SK-N-SH (cell line): ENCODE measurements around the gene NKX2-2. TPM values are rescaled to one million over a fixed set of nuclear protein-coding genes. Genes with fewer than 3 reads are reported as not detected.

Source experiments
- CTCF ChIA-PET: fragments of 300-600, 350-600 bp; formaldehyde crosslinking; extraction: SDS; loops from one replicate; lab custom pipeline; 2021; lab: Yijun Ruan, JAX
- POLR2A ChIA-PET: fragments of 350-600 bp; sonication (Branson Sonifier 250); formaldehyde crosslinking; extraction: SDS; loops from one replicate; lab custom pipeline; 2020; ENCODE audit warnings: antibody characterized with exemption, inconsistent platforms; lab: Yijun Ruan, JAX
- DNase-seq: peaks from one replicate; pipeline ENCODE4 v3.0.0; 2012
- H2AFZ ChIP-seq: fragments of 200-600 bp; sonication (generic); 2 replicates; pipeline ENCODE4 v1.8.1; 2016; ENCODE audit warnings: antibody characterized with exemption, mild to moderate bottlenecking, low read depth
- H3F3A ChIP-seq: fragments of 200-600 bp; sonication (generic); replicated peaks from 2 replicates; pipeline ENCODE3; 2016; ENCODE audit warnings: antibody characterized with exemption, mild to moderate bottlenecking; ENCODE audit not compliant: insufficient read depth
- H3K27ac ChIP-seq, 2 experiments: fragments of 200-500 bp in 1 of 2; fragments of 200-600 bp in 1 of 2; sonication (Bioruptor generic) in 1 of 2; sonication (generic), shearing (Covaris generic) in 1 of 2; 2 replicates each; pipeline versions ENCODE4 v1.5.1 to v1.6.1; 2014 to 2016; ENCODE audit warnings: low read depth in 2 of 2, inconsistent platforms in 1 of 2, low read length in 1 of 2, mild to moderate bottlenecking in 1 of 2, mixed read lengths in 1 of 2
- H3K27me3 ChIP-seq: fragments of 200-600 bp; sonication (generic), shearing (Covaris generic); 2 replicates; pipeline ENCODE4 v1.6.1; 2016; ENCODE audit warnings: mixed run types; ENCODE audit not compliant: insufficient read depth
- H3K36me3 ChIP-seq, 2 experiments: fragments of 200-500 bp in 1 of 2; fragments of 200-600 bp in 1 of 2; sonication (Bioruptor generic) in 1 of 2; sonication (generic) in 1 of 2; replicated peaks in 1 of 2; 2 replicates each; pipeline versions ENCODE3 to v1.5.1; 2014 to 2016; ENCODE audit warnings: low read length in 1 of 2, mild to moderate bottlenecking in 1 of 2; ENCODE audit not compliant: insufficient read depth in 2 of 2, control insufficient read depth in 1 of 2
- H3K4me1 ChIP-seq, 2 experiments: fragments of 200-500 bp in 1 of 2; fragments of 200-600 bp in 1 of 2; sonication (Bioruptor generic) in 1 of 2; sonication (generic), shearing (Covaris generic) in 1 of 2; 2 replicates each; pipeline versions ENCODE4 v1.5.1 to v1.6.1; 2014 to 2016; ENCODE audit warnings: low read depth in 1 of 2, low read length in 1 of 2, mixed run types in 1 of 2; ENCODE audit not compliant: insufficient read depth in 2 of 2, control insufficient read depth in 1 of 2
- H3K4me2 ChIP-seq: fragments of 200-600 bp; sonication (generic), shearing (Covaris generic); 2 replicates; pipeline ENCODE4 v1.6.1; 2017; ENCODE audit warnings: mixed run types
- H3K4me3 ChIP-seq, 2 experiments: fragments of 200-500 bp in 1 of 2; fragments of 200-600 bp in 1 of 2; sonication (Bioruptor generic) in 1 of 2; sonication (generic), shearing (Covaris generic) in 1 of 2; 2 replicates each; pipeline versions ENCODE4 v1.5.1 to v1.8.1; 2014 to 2016; ENCODE audit warnings: low read depth in 2 of 2, inconsistent platforms in 1 of 2, low read length in 1 of 2, mild to moderate bottlenecking in 1 of 2, mixed read lengths in 1 of 2, moderate library complexity in 1 of 2
- H3K79me2 ChIP-seq: fragments of 200-600 bp; sonication (generic); 2 replicates; pipeline ENCODE4 v1.8.1; 2017; ENCODE audit warnings: mild to moderate bottlenecking; ENCODE audit not compliant: insufficient read depth
- H3K9ac ChIP-seq: fragments of 200-600 bp; sonication (generic); 2 replicates; pipeline ENCODE4 v1.6.1; 2017; ENCODE audit warnings: mixed run types
- H3K9me2 ChIP-seq: fragments of 200-600 bp; sonication (generic); 2 replicates; pipeline ENCODE4 v1.6.1; 2017; ENCODE audit warnings: mixed run types
- H3K9me3 ChIP-seq: fragments of 200-600 bp; sonication (generic); 2 replicates; pipeline ENCODE4 v1.6.1; 2017; ENCODE audit warnings: mixed run types, mild to moderate bottlenecking, moderate library complexity
- H4K20me1 ChIP-seq: fragments of 200-600 bp; sonication (generic); 2 replicates; pipeline ENCODE4 v1.6.1; 2017; ENCODE audit warnings: mild to moderate bottlenecking, mixed run types; ENCODE audit not compliant: insufficient read depth
- ELF1 ChIP-seq: IDR thresholded peaks from 2 replicates; pipeline ENCODE4 v1.4.0; 2012
- EP300 ChIP-seq, 2 experiments: IDR thresholded peaks; 2 replicates each; pipeline versions ENCODE4 v1.4.0 to v1.6.1; 2012; ENCODE audit warnings: borderline replicate concordance in 1 of 2, low read depth in 1 of 2, low read length in 1 of 2
- FOSL2 ChIP-seq: IDR thresholded peaks from 2 replicates; pipeline ENCODE4 v1.4.0; 2012; ENCODE audit warnings: low read depth, mild to moderate bottlenecking, moderate library complexity, borderline replicate concordance
- FOXJ3 ChIP-seq: sonication (generic); formaldehyde crosslinking; IDR thresholded peaks from 2 replicates; pipeline ENCODE4 v1.5.1; 2020; ENCODE audit warnings: mild to moderate bottlenecking, missing genetic modification reagents
- MAX ChIP-seq: IDR thresholded peaks from 2 replicates; pipeline ENCODE4 v1.4.0; 2012; ENCODE audit warnings: low read depth
- POLR2AphosphoS5 ChIP-seq: IDR thresholded peaks from 2 replicates; pipeline ENCODE4 v1.6.1; 2012; ENCODE audit warnings: low read depth, low read length
- RAD21 ChIP-seq: IDR thresholded peaks from 2 replicates; pipeline ENCODE4 v1.6.1; 2012; ENCODE audit warnings: mild to moderate bottlenecking, low read length
- RCOR1 ChIP-seq: fragments of 150-350 bp; IDR thresholded peaks from 2 replicates; pipeline ENCODE4 v1.6.1; 2017; ENCODE audit warnings: antibody characterized with exemption, low read length
- RFX5 ChIP-seq: IDR thresholded peaks from 2 replicates; pipeline ENCODE4 v1.6.1; 2012; ENCODE audit warnings: mild to moderate bottlenecking, improper control_type of control experiment, low read length
- RXRA ChIP-seq: IDR thresholded peaks from 2 replicates; pipeline ENCODE4 v1.4.0; 2012; ENCODE audit warnings: low read depth, mild to moderate bottlenecking, borderline replicate concordance
- SIN3A ChIP-seq: IDR thresholded peaks from 2 replicates; pipeline ENCODE4 v1.6.1; 2012; ENCODE audit warnings: low read depth, mild to moderate bottlenecking, low read length, moderate library complexity, borderline replicate concordance
- SMC3 ChIP-seq: IDR thresholded peaks from 2 replicates; pipeline ENCODE4 v1.6.1; 2012; ENCODE audit warnings: low read depth, low read length, improper control_type of control experiment
- TAF1 ChIP-seq: IDR thresholded peaks from 2 replicates; pipeline ENCODE4 v1.6.1; 2012; ENCODE audit warnings: low read depth, mild to moderate bottlenecking, low read length, moderate library complexity, borderline replicate concordance
- TCF12 ChIP-seq: IDR thresholded peaks from 2 replicates; pipeline ENCODE4 v1.4.0; 2012
- TEAD4 ChIP-seq: IDR thresholded peaks from 2 replicates; pipeline ENCODE4 v1.4.0; 2012; ENCODE audit warnings: mild to moderate bottlenecking, borderline replicate concordance; ENCODE audit not compliant: insufficient read depth
- USF2 ChIP-seq: fragments of 150-350 bp; IDR thresholded peaks from 2 replicates; pipeline ENCODE4 v1.6.1; 2017; ENCODE audit warnings: antibody characterized with exemption, low read length, low read depth, borderline replicate concordance
- YY1 ChIP-seq: IDR thresholded peaks from 2 replicates; pipeline ENCODE4 v1.4.0; 2012; ENCODE audit warnings: low read depth, mild to moderate bottlenecking
- WGBS: methylation state at CpG from one replicate; pipeline ENCODE4 v1.1.6; 2017; ENCODE audit warnings: low lambda C conversion rate; 5-methylcytosine and 5-hydroxymethylcytosine counted together
- polyA plus RNA-seq, 3 experiments: library from polyadenylated mRNA; depleted of rRNA; stranded (reverse); fragments of >200 nt; gene quantifications; 2 replicates each; pipeline ENCODE4 v1.2.3, GENCODE V29; 2012
- TF ChIP-seq, protein P1 (sequence below): fragments of 150-350 bp; IDR thresholded peaks from 2 replicates; pipeline ENCODE4 v1.6.1; 2016; ENCODE audit warnings: mild to moderate bottlenecking, low read depth, low read length

NKX2-2 gene
- polyA plus RNA-seq, 1 of the 3 experiments (the other 2 are of a cell fraction), result not detected

- H2AFZ ChIP-seq, result no peak overlapping the region
- POLR2A ChIA-PET, result no interaction called here
- no peaks in the 10 kb centered on the region for H3K9me3 ChIP-seq
Measured at GRCh38 chr20:21550587-21550986, 36.7 kb upstream of the NKX2-2 start.

DNA sequence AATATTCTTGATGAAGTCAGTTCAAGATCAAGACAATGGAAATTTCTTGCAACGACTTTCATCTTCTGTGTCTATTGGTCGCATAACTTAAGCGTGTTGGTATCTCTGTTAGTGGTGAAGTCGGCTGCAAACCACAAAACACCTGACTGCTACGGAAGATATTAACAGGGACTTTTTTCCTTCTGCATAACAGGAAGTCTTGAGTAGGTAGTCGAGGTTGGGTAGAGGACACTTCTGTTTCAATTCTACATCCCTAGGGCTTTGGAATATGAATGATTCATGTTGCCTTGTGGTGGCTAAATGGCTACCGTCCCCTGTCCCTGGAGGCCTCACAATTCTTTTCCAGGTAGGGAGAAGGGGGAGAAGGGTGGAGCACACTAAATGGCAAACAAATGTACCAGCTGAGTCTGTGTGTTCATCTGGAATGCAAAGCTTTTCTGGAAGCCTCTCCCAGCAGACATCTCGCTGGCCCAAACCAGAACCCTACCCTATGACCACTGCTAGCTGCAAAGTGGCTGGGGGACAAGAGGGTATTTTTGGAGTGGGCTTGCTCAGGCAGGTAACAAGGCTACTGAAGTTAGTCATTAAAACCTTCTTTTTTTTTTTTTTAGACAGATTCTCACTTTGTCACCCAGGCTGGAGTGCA is 34.6 kb upstream of the NKX2-2 start:
- Histone ChIP-seq H3K4me1 (no peaks in the 10 kb centered on the region), H3K36me3 (no peaks in the 10 kb centered on the region), H3K9me3 (no peaks in the 10 kb centered on the region), H3K9me2 (no peaks in the 10 kb centered on the region), H3K27ac (no peak overlapping the region), H3K79me2 (no peaks in the 10 kb centered on the region), H3K4me2 (no peak overlapping the region), H2AFZ (no peak overlapping the region), H3F3A (no peaks in the 10 kb centered on the region), H4K20me1 (no peaks in the 10 kb centered on the region), H3K9ac (no peak overlapping the region), H3K27me3 (no peaks in the 10 kb centered on the region; the same call in 1 of the 2 replicates), H3K4me3 (no peak overlapping the region)
- POLR2A ChIA-PET, result no interaction called here
- WGBS, result 8% methylated on average over 8 of the region's 8 CpGs
- CTCF ChIA-PET, result interaction anchor here (0.9 to 2.4 kb wide), 3 partner anchors 23 to 711 kb away, joined by 3 to 7 read pairs (median 4); no protein-coding TSS in a partner anchor
- no peak for DNase-seq
- TF ChIP-seq FOSL2, result no peak
- no peak for TF ChIP-seq RXRA
- no peak for TF ChIP-seq ELF1
- no peak for TF ChIP-seq TAF1
- TF ChIP-seq USF2, result no peak
- TF ChIP-seq FOXJ3, result no peak
- TF ChIP-seq TEAD4, result no peak
- TF ChIP-seq, all 33 proteins: peak for 0

More at GRCh38 chr20:21550587-21550986, 36.7 kb upstream of the NKX2-2 start:
- Histone ChIP-seq H3K4me1 (no peaks in the 10 kb centered on the region), H3K79me2 (no peaks in the 10 kb centered on the region), H3K36me3 (no peaks in the 10 kb centered on the region), H3K4me3 (no peak overlapping the region), H3K4me2 (no peak overlapping the region), H3K9me2 (no peaks in the 10 kb centered on the region), H3K27me3 (no peaks in the 10 kb centered on the region; the same call in 1 of the 2 replicates), H4K20me1 (no peaks in the 10 kb centered on the region), H3K27ac (no peak overlapping the region)
- under 1% methylated on average over 5 of the region's 5 CpGs for WGBS
- DNase-seq, result no peak
- CTCF ChIA-PET, result interaction anchor here (2.4 kb wide), 1 partner anchor 21 kb away, joined by 7 read pairs; no protein-coding TSS in a partner anchor
- TF ChIP-seq YY1, result no peak
- no peak for TF ChIP-seq POLR2AphosphoS5
- TF ChIP-seq, all 33 proteins: peak for 0
- no peaks in the 10 kb centered on the region for H3F3A ChIP-seq
- no peak overlapping the region for H3K9ac ChIP-seq

DNA sequence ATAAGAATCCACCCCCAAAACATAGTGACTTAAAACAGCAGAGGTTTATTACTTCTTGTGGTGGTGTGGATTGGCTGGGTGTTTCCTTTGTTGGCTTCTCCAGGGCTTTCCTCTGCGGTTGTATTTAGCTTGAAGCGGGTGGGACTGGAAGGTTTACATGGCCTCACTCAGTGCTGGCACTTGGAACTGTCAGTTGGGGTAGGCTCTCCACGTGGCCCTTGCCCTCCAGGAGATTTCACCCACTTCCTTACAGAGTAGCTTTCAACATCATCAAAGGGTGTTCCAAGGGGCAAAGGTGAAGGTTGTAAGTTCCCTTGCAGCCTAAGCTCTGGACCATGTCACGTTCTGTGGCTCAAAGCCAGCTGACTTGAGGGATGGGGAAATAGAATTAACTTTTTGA is 32.5 kb upstream of the NKX2-2 start:
- Histone ChIP-seq H3F3A (no peaks in the 10 kb centered on the region), H3K27me3 (no peaks in the 10 kb centered on the region; the same call in 1 of the 2 replicates), H3K9me3 (no peaks in the 10 kb centered on the region), H3K79me2 (no peaks in the 10 kb centered on the region), H4K20me1 (no peaks in the 10 kb centered on the region), H3K4me2 (no peak overlapping the region), H2AFZ (no peak overlapping the region), H3K9ac (no peak overlapping the region), H3K4me3 (no peak overlapping the region), H3K27ac (no peak overlapping the region), H3K36me3 (no peaks in the 10 kb centered on the region), H3K4me1 (no peaks in the 10 kb centered on the region), H3K9me2 (no peaks in the 10 kb centered on the region)
- 0% methylated on average over 4 of the region's 4 CpGs for WGBS
- ChIA-PET CTCF (interaction anchor here (1.0 kb wide), 1 partner anchor 41 kb away, joined by 4 read pairs; no protein-coding TSS in a partner anchor), POLR2A (no interaction called here)
- no peak for DNase-seq
- TF ChIP-seq POLR2AphosphoS5, result no peak
- no peak for TF ChIP-seq SIN3A
- no peak for TF ChIP-seq SMC3
- no peak for TF ChIP-seq RFX5
- no peak for TF ChIP-seq MAX
- no peak for TF ChIP-seq RAD21
- TF ChIP-seq TCF12, result no peak
- TF ChIP-seq, protein P1, sequence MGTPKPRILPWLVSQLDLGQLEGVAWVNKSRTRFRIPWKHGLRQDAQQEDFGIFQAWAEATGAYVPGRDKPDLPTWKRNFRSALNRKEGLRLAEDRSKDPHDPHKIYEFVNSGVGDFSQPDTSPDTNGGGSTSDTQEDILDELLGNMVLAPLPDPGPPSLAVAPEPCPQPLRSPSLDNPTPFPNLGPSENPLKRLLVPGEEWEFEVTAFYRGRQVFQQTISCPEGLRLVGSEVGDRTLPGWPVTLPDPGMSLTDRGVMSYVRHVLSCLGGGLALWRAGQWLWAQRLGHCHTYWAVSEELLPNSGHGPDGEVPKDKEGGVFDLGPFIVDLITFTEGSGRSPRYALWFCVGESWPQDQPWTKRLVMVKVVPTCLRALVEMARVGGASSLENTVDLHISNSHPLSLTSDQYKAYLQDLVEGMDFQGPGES, result no peak
- no peak for TF ChIP-seq RCOR1
- no peak for TF ChIP-seq RXRA
- TF ChIP-seq TEAD4, result no peak
- TF ChIP-seq EP300 (IDR thresholded peaks at IDR 0.05; ENCODE audit: borderline replicate concordance in 1 of 2, low read depth in 1 of 2, low read length in 1 of 2), result no peak
